Stimulated activated CD8-positive, alpha-beta memory T cell treated with anti-CD3 and anti-CD28 coated beads, Interleukin-15, amount 100 ng/mL, for 24 hours (primary cell): ENCODE results near the gene TRIM43.
"Not testable (repeated sequence)": the region's sequence is repeated elsewhere in the genome, so short reads cannot be mapped to it uniquely, and the experiment has no call there.

Experiments
- DNase-seq: peaks from one replicate; pipeline ENCODE4 v3.0.0-alpha.2; 2020; ENCODE audit warnings: low read depth

The TRIM43 gene

GRCh38 chr2:95641787-95642186 is 50.0 kb downstream of the TRIM43 start:
- DNase-seq, result not testable (repeated sequence)

- DNase-seq, result not testable (repeated sequence)
Observed at GRCh38 chr2:95642360-95642759, 50.6 kb downstream of the TRIM43 start.

- DNase-seq, result not testable (repeated sequence)
Observed at GRCh38 chr2:95642951-95643350, 51.1 kb downstream of the TRIM43 start.

- not testable (repeated sequence) for DNase-seq
Observed at GRCh38 chr2:95645312-95645711, 53.5 kb downstream of the TRIM43 start.

- not testable (repeated sequence) for DNase-seq
Observed at GRCh38 chr2:95646274-95646994, 54.6 kb downstream of the TRIM43 start.

- not testable (repeated sequence) for DNase-seq
Observed at GRCh38 chr2:95648894-95649544, 57.2 kb downstream of the TRIM43 start.
